ENCODE measurements around the gene SHMT2.
A peak's percentile ranks its signal among the peaks of the same experiment; 100 is the strongest.

The SHMT2 gene

GRCh38 chr12:57215065-57215464, 14.4 kb upstream of the SHMT2 start:
- DNase-seq = no peak

- DNase-seq = peak in 2 of 5 experiments; percentile 64 to 76
Measured at GRCh38 chr12:57215668-57216013, 13.9 kb upstream of the SHMT2 start.

- DNase-seq = peak in 4 of 5 experiments; percentile 24 to 55 (median 42)
Measured at GRCh38 chr12:57216014-57216911, 13.2 kb upstream of the SHMT2 start, which contains the start of gene NXPH4. TSS of gene NXPH4 (plus strand) at chr12:57216794. CDS start at chr12:57216970, 176 bp downstream.

GRCh38 chr12:57216921-57217879, 12.3 kb upstream of the SHMT2 start:
- DNase-seq = peak in 1 of 5 experiments; percentile 73

- DNase-seq = no peak
Measured at GRCh38 chr12:57218030-57218853, 11.3 kb upstream of the SHMT2 start.

- no peak for DNase-seq
Measured at GRCh38 chr12:57219205-57219992, 10.1 kb upstream of the SHMT2 start.

GRCh38 chr12:57219993-57220754, 9.3 kb upstream of the SHMT2 start:
- DNase-seq = no peak

GRCh38 chr12:57220770-57221168, 8.7 kb upstream of the SHMT2 start:
- DNase-seq = no peak

- DNase-seq = no peak
Measured at GRCh38 chr12:57221169-57221917, 8.2 kb upstream of the SHMT2 start.

- no peak for DNase-seq
Measured at GRCh38 chr12:57222286-57223190, 7.0 kb upstream of the SHMT2 start.

GRCh38 chr12:57223191-57224165, 6.0 kb upstream of the SHMT2 start:
- peak in 2 of 5 experiments; percentile 41 to 85 for DNase-seq

- DNase-seq = no peak
Measured at GRCh38 chr12:57224278-57224972, 5.1 kb upstream of the SHMT2 start.

- peak; percentile 35 to 71 (median 47) for DNase-seq
Measured at GRCh38 chr12:57224973-57225679, 4.4 kb upstream of the SHMT2 start.

GRCh38 chr12:57225680-57226210, 3.8 kb upstream of the SHMT2 start:
- DNase-seq = no peak

- DNase-seq = no peak
Measured at GRCh38 chr12:57226588-57227314, 2.8 kb upstream of the SHMT2 start.
